ENCODE measurements around the gene TBC1D7. TPM values are rescaled to one million over a fixed set of nuclear protein-coding genes. Genes with fewer than 3 reads are reported as not detected.

Gene TBC1D7
- total RNA-seq, 4 donors from 2014 or later: 6.9 to 10.7 (median 9.6) TPM

DNA sequence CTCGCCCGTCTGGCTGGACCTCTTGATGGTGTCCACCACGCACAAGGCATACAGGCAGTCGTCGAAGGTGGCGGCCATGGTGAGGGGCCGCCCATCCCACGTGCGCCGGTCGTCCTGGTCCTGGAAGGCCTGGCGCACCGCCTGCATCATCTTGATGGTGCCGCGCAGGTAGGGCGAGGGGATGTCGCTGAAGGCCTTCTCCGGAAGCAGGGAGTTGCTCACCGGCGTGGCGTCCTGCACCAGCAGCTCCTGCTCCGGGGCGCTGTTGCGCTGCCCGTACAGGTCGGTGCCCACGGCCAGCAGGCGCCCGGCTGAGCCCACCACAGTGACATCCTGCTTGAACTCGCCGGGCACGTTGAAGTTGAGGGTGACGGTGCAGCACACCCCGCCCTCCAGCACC is 36.5 kb upstream of the TBC1D7 start:
- 96 to 98% methylated on average over 5 to 29 of the region's 34 CpGs for WGBS, 2 donors
- intact Hi-C loops (cut with DNase I): no loop called here
- Histone ChIP-seq H3K4me1 (peaks cover 0 to 25% of the 10 kb centered on the region in 2 donors), H3K9me3 (no peaks in the 10 kb centered on the region), H3K27ac (no peak overlapping the region), H3K27me3 (no peaks in the 10 kb centered on the region), H3K4me3 (replicated peaks in 1 of 3) (no peak overlapping the region), H3K36me3 (no peaks in the 10 kb centered on the region)
- no peak for DNase-seq
- TF ChIP-seq, protein P1, sequence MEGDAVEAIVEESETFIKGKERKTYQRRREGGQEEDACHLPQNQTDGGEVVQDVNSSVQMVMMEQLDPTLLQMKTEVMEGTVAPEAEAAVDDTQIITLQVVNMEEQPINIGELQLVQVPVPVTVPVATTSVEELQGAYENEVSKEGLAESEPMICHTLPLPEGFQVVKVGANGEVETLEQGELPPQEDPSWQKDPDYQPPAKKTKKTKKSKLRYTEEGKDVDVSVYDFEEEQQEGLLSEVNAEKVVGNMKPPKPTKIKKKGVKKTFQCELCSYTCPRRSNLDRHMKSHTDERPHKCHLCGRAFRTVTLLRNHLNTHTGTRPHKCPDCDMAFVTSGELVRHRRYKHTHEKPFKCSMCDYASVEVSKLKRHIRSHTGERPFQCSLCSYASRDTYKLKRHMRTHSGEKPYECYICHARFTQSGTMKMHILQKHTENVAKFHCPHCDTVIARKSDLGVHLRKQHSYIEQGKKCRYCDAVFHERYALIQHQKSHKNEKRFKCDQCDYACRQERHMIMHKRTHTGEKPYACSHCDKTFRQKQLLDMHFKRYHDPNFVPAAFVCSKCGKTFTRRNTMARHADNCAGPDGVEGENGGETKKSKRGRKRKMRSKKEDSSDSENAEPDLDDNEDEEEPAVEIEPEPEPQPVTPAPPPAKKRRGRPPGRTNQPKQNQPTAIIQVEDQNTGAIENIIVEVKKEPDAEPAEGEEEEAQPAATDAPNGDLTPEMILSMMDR (IDR thresholded peaks at IDR 0.05): no peak
- no peak for TF ChIP-seq POLR2A (IDR thresholded peaks at IDR 0.05)

DNA sequence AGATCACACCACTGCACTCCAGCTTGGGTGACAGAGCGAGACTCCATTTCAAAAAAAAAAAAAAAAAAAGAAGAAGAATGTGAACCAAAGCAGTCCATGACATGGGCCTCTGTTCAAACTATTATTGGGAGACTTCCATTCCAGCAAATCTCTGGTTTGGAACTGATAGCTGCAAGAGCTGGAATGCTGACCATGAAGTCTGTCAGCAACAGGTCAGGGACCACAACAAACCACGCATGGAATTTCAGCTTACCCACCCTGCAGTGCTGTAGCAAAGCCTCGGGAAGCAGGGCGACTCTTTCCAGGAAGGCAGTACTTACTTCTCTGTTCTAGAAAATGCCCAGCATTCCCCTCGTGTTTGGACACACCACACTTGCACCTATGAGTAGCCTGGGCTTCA is 34.1 kb upstream of the TBC1D7 start:
- TF ChIP-seq, protein P1 (IDR thresholded peaks at IDR 0.05): no peak
- no peak for TF ChIP-seq POLR2A (IDR thresholded peaks at IDR 0.05)
- 46 to 50% methylated on average over 5 of the region's 5 CpGs for WGBS, 2 donors
- Histone ChIP-seq H3K4me3 (replicated peaks in 1 of 3) (no peak overlapping the region), H3K4me1 (peaks cover 0 to 28% of the 10 kb centered on the region in 2 donors), H3K36me3 (no peaks in the 10 kb centered on the region), H3K27me3 (no peaks in the 10 kb centered on the region), H3K27ac (peak overlapping the region in 2 of 3 donors; percentile 48 to 55), H3K9me3 (no peaks in the 10 kb centered on the region)
- DNase-seq: peak; percentile 29 to 56
- intact Hi-C loops (cut with DNase I): no loop called here

DNA sequence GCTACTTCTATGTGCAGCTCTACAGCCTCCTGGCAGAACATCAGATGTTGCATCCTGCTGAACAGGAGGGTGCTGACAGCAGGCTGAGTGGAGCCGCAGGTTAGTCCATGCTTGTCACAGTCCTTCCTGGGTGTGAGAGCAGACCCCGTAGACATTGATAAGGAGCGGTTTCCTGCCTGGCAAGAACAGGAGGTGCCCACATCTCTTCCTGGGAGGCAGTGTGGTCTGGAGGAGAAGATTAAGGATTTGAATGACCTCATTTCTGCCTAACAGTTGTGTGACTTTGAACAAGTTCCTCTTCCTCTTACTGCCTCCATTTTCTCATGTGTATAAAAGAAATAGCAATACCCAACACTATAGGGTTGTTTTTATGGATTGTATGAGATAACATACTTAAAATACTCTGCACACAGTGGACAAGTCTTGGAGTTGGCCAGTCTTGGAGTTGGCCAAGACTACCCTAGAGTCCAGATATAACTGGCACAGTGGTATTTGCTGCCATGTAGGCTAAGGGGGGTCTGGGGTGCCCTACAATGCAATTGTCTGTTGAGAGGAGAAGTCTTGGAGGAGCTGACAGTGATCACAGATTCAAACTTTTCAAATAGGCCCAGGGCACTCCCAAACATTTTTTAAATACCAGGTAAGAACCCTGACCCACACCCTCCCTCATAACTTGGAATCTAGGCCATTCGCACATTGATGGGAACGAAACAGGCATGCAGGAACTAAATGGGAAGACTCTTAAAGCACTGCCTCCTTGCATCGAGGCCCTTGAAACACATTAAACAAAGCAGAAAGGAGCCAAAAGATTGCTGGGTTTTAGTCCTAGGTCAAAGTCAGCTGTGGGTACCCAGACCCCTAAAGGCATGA is 32.6 kb upstream of the TBC1D7 start:
- H3K27ac ChIP-seq: no peak overlapping the region
- no peaks in the 10 kb centered on the region for H3K9me3 ChIP-seq
- no peak for DNase-seq

DNA sequence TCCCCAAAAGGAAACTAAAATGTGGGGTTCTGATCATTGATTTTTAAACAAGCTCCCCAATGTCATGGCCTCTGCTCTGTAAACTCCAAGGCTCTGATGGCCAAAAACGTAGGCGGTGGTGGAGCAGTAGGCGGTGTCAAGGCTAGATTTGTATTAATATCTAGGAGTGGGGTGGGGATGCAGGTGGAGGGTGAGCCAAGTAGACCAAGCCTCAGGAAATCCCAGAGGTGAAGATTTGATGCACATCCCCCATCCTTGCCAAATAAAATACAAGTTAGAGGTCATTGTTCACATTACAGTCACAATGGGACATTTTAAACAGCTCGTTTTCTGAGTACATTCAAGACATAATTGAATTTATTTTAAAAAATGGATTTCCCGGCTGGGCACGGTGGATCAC is 30.9 kb upstream of the TBC1D7 start:
- Histone ChIP-seq H3K9me3 (no peaks in the 10 kb centered on the region), H3K27ac (no peak overlapping the region), H3K4me1 (peaks cover 0 to 28% of the 10 kb centered on the region in 2 donors), H3K27me3 (no peaks in the 10 kb centered on the region), H3K4me3 (replicated peaks in 1 of 3) (no peak overlapping the region), H3K36me3 (no peaks in the 10 kb centered on the region)
- intact Hi-C loops (cut with DNase I): no loop called here
- WGBS, 2 donors: 74 to 86% methylated on average over 6 of the region's 6 CpGs
- DNase-seq: no peak
- no peak for TF ChIP-seq POLR2A (IDR thresholded peaks at IDR 0.05)
- TF ChIP-seq, protein P1 (IDR thresholded peaks at IDR 0.05): no peak

More for the DNA sequence above, 32.6 kb upstream of the TBC1D7 start:
- Histone ChIP-seq H3K4me1 (peaks cover 0 to 29% of the 10 kb centered on the region in 2 donors), H3K4me3 (replicated peaks in 1 of 3) (no peak overlapping the region), H3K36me3 (no peaks in the 10 kb centered on the region), H3K27me3 (no peaks in the 10 kb centered on the region)
- intact Hi-C loops (cut with DNase I): no loop called here
- TF ChIP-seq, protein P1 (IDR thresholded peaks at IDR 0.05): no peak
- no peak for TF ChIP-seq POLR2A (IDR thresholded peaks at IDR 0.05)
- 79 to 93% methylated on average over 6 of the region's 6 CpGs for WGBS, 2 donors

DNA sequence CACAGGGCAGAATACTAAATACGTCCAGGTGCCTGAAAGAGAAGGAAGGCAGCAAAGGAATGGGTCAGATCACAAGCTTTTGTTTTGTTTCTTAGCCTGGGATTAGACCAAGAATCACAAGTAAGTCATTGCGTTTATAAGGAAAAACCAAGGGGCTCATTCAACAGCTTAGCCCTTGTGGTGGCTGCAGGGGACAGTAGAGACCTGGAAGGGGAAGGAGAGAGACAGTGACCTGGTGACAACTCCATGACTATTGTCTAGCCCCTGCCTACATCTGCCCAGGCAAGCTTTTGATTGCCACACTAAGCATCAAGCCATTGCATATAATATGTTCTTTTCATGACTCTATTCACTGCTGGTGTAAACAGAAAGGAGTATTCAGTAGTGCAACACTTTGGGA is 30.2 kb upstream of the TBC1D7 start:
- TF ChIP-seq POLR2A (IDR thresholded peaks at IDR 0.05): no peak
- TF ChIP-seq, protein P1 (IDR thresholded peaks at IDR 0.05): no peak
- no peak overlapping the region for H3K27ac ChIP-seq

More for the DNA sequence above, 30.2 kb upstream of the TBC1D7 start:
- 76 to 81% methylated on average over 2 of the region's 2 CpGs for WGBS, 2 donors
- H3K27me3 ChIP-seq: no peaks in the 10 kb centered on the region
- no peak for DNase-seq
- no peaks in the 10 kb centered on the region for H3K9me3 ChIP-seq
- H3K36me3 ChIP-seq: no peaks in the 10 kb centered on the region
- peaks cover 0 to 20% of the 10 kb centered on the region in 2 donors for H3K4me1 ChIP-seq
- intact Hi-C loops (cut with DNase I): no loop called here
- H3K4me3 ChIP-seq (replicated peaks in 1 of 3): no peak overlapping the region

Data from thyroid gland (tissue), 4 donors.